ENCODE data around the gene PRSS12.
"Not testable (repeated sequence)": the region's sequence is repeated elsewhere in the genome, so short reads cannot be mapped to it uniquely, and the experiment has no call there.

PRSS12 gene

DNA sequence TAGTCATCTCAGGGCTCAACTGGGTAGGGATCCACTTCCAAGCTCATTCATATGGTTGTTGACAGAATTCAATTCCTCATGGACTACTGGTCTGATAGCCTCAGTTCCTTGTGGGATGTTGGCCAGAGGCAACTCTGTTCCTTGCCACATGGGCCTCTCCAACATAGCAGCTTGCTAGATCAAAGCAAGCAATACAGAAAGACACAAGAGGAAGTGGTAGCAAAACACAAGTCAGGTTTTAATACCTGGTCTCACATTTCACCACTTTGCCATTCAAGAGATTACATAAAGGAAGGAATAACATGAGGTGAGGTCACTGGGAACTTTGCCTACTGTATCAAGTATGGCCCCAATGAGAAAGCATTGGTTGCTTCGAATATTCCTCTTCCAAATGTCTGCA lies 79.2 kb downstream of the PRSS12 start:
- DNase-seq, result no peak

DNA sequence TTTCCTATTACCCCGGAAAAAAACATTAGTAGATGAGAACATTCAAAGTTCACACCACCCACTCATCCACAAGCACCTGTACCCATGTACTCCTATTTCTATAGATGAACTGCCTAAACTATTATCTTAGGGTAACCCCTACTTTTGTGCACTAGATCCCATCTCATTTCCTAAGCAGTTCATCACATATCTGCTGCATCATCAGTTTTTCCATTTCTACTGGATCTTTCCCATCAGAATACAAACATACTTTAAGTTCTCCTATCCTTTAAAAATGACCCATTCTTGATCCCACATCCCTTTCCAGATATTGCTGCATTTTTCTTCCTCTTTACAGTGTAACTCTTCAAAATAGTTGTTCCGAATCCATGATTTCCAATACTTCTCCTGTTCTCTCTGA lies 81.0 kb downstream of the PRSS12 start:
- no peak for DNase-seq

DNA sequence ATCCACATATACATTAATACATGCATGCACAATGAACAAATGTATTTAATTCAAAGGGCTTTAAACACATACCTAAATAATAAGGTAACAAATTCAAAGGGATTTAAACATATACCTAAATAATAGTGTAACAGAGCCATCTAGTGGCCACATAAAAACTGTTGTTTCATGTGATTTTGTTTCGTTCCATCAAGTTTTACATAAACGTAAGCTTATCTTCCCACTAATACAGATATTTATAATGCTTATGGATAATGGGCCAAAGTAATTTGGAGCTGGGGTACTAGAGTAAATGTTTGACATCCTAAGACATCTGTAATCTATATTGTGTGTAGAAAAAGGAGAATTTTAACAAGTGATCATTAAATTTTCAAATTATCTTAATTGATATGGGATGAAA lies 82.3 kb downstream of the PRSS12 start:
- no peak for DNase-seq

DNA sequence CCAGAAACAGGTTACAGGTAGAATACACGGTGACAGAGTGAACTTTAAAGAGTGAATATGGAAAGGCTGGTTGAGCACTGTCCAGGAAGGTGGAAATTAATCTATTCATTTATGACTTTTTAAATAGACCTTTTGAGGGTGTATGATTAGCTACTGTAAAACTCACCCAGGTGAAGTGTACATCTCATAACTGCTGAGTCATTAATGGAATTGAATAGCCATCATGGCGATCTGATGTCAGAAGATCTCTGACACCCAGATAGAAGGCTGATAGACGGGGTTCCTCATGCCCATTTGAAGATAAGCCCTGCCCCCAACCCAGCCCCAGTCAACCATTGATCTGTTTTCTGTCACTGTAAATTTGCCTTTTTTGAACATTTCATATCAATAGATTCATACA lies 84.0 kb downstream of the PRSS12 start:
- DNase-seq, result no peak

DNA sequence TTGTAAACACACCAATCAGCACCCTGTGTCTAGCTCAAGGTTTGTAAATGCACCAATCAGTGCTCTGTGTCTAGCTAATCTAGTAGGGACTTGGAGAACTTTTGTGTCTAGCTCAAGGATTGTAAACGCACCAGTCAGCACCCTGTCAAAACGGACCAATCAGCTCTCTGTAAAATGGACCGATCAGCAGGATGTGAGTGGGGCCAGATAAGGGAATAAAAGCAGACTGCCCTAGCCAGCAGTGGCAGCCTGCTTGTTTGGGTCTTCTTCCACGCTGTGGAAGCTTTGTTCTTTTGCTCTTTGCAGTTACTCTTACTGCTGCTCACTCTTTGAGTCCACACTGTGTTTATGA lies 86.7 kb downstream of the PRSS12 start:
- not testable (repeated sequence) for DNase-seq

DNA sequence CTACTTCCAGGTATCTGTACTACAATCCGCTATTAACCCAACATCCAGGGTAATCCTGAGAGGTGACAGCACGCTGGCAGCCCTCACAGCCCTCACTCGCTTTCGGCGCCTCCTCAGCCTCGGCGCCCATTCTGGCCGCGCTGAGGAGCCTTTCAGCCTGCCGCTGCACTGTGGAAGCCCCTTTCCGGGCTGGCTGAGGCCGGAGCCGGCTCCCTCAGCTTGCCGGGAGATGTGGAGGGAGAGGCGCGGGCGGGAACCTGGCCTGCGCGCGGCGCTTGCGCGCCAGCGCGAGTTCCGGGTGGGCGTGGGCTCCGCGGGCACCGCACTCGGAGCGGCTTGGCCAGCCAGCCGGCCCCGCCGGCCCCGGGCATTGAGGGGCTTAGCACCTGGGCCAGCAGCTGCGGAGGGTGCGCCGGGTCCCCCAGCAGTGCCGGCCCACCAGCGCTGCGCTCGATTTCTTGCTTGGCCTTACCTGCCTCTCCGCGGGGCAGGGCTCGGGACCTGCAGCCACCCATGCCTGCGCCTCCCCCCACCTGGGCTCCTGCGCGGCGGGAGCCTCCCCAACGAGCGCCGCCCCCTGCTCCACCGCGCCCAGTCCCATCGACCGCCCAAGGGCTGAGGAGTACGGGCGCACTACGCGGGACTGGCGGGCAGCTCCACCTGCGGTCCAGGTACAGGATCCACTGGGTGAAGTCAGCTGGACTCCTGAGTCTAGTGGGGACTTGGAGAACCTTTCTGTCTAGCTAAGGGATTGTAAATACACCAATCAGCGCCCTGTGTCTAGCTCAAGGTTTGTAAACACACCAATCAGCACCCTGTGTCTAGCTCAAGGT lies 87.3 kb downstream of the PRSS12 start:
- peak; percentile 34 for DNase-seq

DNA sequence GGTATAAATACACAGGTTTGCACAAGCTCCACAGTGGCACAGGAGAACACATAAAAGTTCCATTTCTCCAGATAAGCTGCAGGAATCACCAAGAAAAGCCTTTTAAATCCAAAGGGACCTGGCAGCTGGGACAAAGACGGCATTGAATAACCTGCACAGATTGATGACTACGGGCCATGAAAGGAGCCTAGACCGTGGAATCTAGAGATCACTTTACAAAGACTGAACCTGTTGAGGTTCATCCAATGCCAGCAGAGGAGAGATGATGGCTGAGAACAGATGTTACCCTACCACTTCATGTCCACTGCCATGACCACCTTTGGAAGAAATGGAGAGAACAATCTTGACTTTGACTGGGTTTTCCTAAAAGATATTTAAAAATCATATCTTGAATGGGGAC lies 88.7 kb downstream of the PRSS12 start:
- DNase-seq, result no peak

DNA sequence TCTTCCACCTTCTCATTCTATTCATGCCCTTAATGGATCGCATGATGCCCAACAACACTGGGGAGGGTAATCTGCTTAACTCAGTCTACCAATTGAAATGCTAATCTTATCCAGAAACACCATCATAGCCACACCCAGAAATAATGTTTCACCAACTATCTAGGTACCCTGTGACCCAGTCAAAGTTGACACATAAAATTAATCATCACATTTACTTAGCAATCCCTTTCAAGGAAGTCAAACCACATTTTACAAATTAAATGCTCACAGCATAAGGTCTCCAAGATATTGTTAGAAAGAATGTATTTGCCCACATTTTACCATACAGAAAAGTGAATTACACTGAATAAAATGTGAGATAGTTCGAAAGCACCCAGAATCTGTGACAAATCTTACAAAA lies 92.5 kb downstream of the PRSS12 start:
- DNase-seq, result no peak

DNA sequence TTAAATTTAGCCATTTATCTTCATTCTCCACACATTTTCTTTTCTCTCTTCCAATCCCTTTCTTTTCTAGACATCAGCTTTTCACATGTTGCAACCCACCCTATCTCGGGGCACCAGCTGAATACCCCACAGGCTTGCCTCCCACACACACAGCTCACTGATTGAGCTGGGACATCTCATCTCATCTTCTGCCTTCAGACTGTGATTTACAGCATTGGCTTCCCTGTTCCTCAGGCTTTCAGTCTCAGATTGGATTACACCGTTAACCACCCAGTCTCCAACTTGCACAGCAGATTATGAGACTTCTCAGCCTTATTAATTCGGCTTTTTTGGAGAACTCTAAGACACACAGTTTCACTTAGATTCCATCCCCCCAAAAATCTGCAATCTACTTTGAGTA lies 93.7 kb downstream of the PRSS12 start:
- no peak for DNase-seq

DNA sequence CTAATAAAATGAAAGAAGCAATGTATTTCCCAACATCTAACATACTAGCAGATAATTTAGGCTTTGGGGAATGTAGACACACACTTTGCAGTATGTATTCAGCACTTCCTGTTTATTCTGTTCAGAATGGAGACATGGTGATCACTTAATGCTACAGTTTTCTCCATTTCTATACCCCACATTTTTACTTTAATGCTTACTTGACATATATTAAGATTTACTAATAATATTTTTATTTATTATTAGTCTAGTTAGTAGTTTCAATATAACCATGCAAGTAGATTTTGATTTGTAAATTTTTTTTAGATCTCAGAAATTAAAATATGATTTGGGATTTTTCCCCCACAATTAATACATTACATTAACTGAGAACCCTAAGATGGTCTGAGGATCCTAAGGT lies 98.4 kb downstream of the PRSS12 start:
- DNase-seq, result no peak

DNA sequence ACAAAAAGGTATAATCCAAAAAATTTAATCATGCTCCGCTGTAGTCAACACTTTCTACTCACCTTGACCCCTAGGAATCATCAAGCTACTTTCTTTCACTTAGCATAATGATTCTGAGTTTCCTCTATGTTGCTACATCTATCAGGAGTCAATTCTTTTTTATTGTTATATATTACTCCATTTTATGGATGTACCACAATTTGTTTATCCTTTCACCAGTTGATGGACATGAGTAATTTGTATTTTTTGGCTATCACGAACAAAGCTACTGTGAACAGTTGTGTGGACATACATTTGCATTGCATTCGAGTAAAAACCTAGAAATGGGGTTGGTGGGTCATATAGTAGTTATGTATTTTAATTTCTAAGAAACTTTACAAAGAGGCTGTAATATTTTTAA lies 102.9 kb downstream of the PRSS12 start:
- DNase-seq, result no peak

DNA sequence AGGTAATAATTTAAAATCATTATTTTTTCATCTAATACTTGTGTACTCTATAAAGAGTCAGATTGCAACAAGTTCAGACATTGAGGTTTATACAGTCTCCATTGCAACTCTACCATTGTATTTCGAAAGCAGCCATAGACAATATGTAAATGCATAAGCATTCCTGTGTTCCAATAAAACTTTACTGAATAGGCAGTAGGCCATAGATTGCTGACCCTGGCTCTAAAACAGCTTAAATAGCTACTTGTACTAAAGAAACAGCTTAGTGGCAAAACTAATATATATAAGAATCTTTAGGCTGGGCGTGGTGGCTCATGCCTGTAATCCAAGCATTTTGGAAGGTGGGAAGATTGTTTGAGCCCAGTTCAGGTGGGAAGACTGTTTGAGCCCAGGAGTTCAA lies 115.3 kb downstream of the PRSS12 start:
- no peak for DNase-seq

DNA sequence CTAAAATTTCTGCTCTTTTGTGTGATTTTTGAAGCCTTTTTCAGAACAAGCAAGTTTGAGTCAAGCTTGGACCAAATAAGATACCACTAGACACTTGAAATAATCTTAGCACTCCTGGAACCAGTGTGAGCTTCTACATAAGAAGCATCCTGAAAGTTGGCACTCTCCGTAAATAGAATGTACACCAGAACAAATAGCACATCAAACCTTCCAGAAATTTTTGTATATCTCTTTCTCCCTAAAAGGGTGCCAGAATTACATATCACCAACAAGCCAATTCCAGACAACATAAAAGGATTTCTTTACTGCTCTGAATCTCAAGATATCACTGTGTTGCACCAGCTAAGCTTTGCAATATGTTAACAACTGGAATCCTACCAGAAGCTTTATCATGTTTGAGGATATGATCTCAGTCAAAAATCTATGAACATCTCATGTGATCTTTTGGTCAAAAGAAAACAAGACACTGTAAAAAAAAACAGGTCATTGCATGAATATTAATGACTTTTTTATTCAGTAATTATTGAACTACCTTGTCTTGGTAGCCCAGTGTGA lies 117.2 kb downstream of the PRSS12 start:
- no peak for DNase-seq

Data from stimulated activated CD4-positive, alpha-beta T cell treated with anti-CD3 and anti-CD28 coated beads, Interleukin-1b, Interleukin-23, amount 100 ng/mL, for 48 hours (primary cell).